Stimulated activated naive CD8-positive, alpha-beta T cell treated with anti-CD3 and anti-CD28 coated beads, Interleukin-15, Interleukin-2, amounts not matched to agents 100 ng/mL and 50 ng/mL, for 24 hours (primary cell): ENCODE data around the gene UBC.
"Not testable (repeated sequence)": the region's sequence is repeated elsewhere in the genome, so short reads cannot be mapped to it uniquely, and the experiment has no call there.

ENCODE experiments used
- H3K27ac Mint-ChIP-seq: one replicate; pipeline ENCODE4 v1.8.0; 2021; ENCODE audit warnings: mild to moderate bottlenecking, mixed read lengths
- H3K27me3 Mint-ChIP-seq: one replicate; pipeline ENCODE4 v1.8.0; 2021; ENCODE audit warnings: mixed read lengths
- H3K36me3 Mint-ChIP-seq: one replicate; pipeline ENCODE4 v1.8.0; 2021; ENCODE audit warnings: low read depth, mixed read lengths
- H3K4me1 Mint-ChIP-seq: one replicate; pipeline ENCODE4 v1.8.0; 2021; ENCODE audit warnings: low read depth, mixed read lengths
- H3K4me3 Mint-ChIP-seq: one replicate; pipeline ENCODE4 v1.8.0; 2021; ENCODE audit warnings: mild to moderate bottlenecking, mixed read lengths
- H3K9me3 Mint-ChIP-seq: one replicate; pipeline ENCODE4 v1.8.0; 2021; ENCODE audit warnings: mixed read lengths

UBC gene

DNA sequence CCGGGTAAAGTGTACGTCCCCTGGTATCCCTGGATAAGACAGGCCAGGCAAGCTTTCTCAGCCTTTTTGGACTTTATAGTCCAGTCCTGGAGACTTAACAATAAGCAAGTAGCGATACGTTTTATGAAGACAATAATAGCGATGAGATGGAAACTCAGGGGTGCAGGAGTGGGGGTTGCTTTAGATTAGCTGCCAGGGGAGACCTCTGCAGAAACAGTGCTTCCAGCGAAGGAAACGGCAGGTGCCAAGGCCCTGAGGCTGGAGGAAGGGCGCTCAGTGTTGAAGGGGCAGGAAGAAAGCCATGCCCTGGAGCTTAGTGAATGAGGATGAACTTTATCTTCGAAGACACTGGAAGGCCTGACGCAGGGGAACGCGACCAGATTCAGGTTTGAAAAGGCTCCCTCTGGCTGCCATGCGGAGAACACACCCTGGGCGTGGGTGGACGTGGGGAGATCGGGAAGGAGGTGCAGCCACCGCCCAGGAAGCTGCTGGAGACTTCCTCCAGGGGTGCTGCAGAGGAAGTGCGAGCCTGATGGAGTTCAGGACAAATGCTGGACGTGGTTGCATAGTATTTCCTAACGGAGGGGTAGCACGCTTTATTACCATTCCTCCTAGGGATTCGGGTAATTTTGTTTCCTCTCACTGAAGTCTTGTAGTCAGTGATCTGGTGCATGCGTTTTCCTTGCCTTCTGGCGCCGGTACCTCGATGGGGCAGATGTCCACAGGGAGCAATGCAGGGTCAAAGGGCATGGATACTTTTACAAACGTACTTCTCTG lies 26.1 kb upstream of the UBC start:
- no peak overlapping the region for H3K4me3 Mint-ChIP-seq
- peaks cover 12% of the 10 kb centered on the region for H3K4me1 Mint-ChIP-seq
- H3K36me3 Mint-ChIP-seq, result peaks cover 16% of the 10 kb centered on the region
- H3K27me3 Mint-ChIP-seq, result no peaks in the 10 kb centered on the region
- no peaks in the 10 kb centered on the region for H3K9me3 Mint-ChIP-seq
- H3K27ac Mint-ChIP-seq, result no peak overlapping the region

- Mint-ChIP-seq H3K36me3 (peaks cover 12% of the 10 kb centered on the region), H3K4me3 (no peak overlapping the region)
These were observed 25.6 kb upstream of the UBC start for GRCh38 chr12:124940143-124940392.

DNA sequence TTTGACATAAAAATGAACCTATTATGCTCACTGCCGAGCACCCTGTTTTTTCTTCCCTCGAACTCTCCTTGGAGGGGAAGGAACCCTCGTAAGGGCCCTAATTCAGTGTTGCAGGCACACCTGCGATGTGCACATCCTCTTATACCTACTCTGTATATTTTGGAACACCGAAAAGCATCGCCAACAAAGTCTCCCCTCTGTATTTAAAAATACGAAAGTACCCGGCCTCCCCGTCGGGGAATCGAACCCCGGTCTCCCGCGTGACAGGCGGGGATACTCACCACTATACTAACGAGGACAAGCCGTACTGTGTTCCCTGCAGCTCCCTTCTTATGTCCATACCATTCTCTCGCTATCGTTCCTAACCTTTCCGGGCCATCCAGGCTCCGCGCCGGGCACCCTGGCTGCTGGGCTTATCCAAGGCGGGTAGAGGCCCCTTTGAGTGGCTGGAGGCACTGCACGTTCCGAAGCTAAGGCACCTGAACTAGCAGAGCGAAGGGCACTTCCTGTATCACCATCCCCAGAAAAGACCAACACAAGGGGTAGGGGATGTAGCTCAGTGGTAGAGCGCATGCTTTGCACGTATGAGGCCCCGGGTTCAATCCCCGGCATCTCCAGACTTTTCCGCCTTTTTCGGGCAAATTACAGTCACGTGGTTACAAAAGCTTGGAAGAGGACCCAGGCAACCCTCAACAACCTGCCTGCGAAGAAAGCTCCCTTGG lies 25.1 kb upstream of the UBC start:
- H3K36me3 Mint-ChIP-seq, result peaks cover 8% of the 10 kb centered on the region
- H3K27me3 Mint-ChIP-seq, result no peaks in the 10 kb centered on the region
- no peak overlapping the region for H3K27ac Mint-ChIP-seq
- no peaks in the 10 kb centered on the region for H3K9me3 Mint-ChIP-seq
- H3K4me3 Mint-ChIP-seq, result no peak overlapping the region
- H3K4me1 Mint-ChIP-seq, result peaks cover 12% of the 10 kb centered on the region

More at GRCh38 chr12:124940143-124940392, 25.6 kb upstream of the UBC start:
- Mint-ChIP-seq H3K9me3 (no peaks in the 10 kb centered on the region), H3K4me1 (peaks cover 12% of the 10 kb centered on the region), H3K27ac (no peak overlapping the region), H3K27me3 (no peaks in the 10 kb centered on the region)

DNA sequence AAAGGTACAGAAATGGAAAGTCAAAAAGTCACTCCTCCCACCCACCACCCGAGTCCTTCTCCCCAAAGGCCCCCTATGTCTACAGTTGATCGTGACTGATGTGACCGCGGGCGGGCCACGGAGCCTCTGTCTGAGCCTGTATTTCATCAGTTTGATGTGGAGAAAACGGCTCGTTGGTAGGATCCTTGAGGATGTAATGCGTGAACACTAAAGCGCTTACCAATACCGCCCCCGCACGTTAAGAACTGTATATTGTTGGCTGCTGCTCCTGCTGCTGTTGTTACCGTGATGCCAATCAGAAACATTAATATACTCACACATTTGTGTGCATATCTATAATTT lies 24.6 kb upstream of the UBC start:
- H3K27ac Mint-ChIP-seq, result no peak overlapping the region
- no peaks in the 10 kb centered on the region for H3K9me3 Mint-ChIP-seq
- H3K36me3 Mint-ChIP-seq, result peaks cover 8% of the 10 kb centered on the region
- no peak overlapping the region for H3K4me3 Mint-ChIP-seq
- H3K27me3 Mint-ChIP-seq, result no peaks in the 10 kb centered on the region
- peaks cover 12% of the 10 kb centered on the region for H3K4me1 Mint-ChIP-seq

- Mint-ChIP-seq H3K4me1 (peaks cover 12% of the 10 kb centered on the region), H3K4me3 (no peak overlapping the region), H3K36me3 (peaks cover 8% of the 10 kb centered on the region), H3K9me3 (no peaks in the 10 kb centered on the region), H3K27ac (no peak overlapping the region), H3K27me3 (no peaks in the 10 kb centered on the region)
These were observed 24.1 kb upstream of the UBC start for GRCh38 chr12:124938587-124938986.

DNA sequence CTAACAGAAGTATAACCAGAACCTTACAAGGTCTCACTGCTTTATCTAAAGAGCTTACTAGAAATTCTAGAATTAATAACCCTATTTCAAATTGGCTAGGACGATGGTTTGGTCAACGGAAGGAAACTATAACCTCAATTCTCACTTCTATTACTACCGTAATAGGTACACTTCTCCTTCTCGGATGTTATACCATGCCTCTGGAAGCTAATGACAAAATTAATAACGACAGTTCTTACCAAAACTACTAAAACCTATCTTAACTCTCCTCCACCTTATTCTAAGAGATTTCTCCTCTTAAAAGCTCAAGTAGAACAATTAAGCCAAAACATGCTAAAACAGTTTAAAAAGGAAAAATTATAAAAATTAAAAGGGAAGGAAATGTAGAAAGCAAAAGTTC lies 23.7 kb upstream of the UBC start:
- Mint-ChIP-seq H3K27ac (peak overlapping the region; percentile 77), H3K9me3 (no peaks in the 10 kb centered on the region), H3K4me1 (peaks cover 12% of the 10 kb centered on the region), H3K36me3 (peaks cover 5% of the 10 kb centered on the region), H3K4me3 (no peak overlapping the region), H3K27me3 (no peaks in the 10 kb centered on the region)

GRCh38 chr12:124931528-124931927 lies 17.1 kb upstream of the UBC start:
- H3K36me3 Mint-ChIP-seq, H3K4me3 Mint-ChIP-seq, H3K27ac Mint-ChIP-seq, H3K9me3 Mint-ChIP-seq, H3K27me3 Mint-ChIP-seq: not testable (repeated sequence)
- peaks cover 37% of the 10 kb centered on the region for H3K4me1 Mint-ChIP-seq

GRCh38 chr12:124930586-124930985 lies 16.1 kb upstream of the UBC start:
- Mint-ChIP-seq H3K36me3 (peaks cover 8% of the 10 kb centered on the region), H3K27me3 (peaks cover 6% of the 10 kb centered on the region), H3K27ac (no peak overlapping the region), H3K4me3 (no peak overlapping the region), H3K9me3 (no peaks in the 10 kb centered on the region), H3K4me1 (peaks cover 37% of the 10 kb centered on the region)

GRCh38 chr12:124929649-124930419 lies 15.4 kb upstream of the UBC start:
- Mint-ChIP-seq H3K27ac (no peak overlapping the region), H3K4me3 (no peak overlapping the region), H3K36me3 (peaks cover 8% of the 10 kb centered on the region)

DNA sequence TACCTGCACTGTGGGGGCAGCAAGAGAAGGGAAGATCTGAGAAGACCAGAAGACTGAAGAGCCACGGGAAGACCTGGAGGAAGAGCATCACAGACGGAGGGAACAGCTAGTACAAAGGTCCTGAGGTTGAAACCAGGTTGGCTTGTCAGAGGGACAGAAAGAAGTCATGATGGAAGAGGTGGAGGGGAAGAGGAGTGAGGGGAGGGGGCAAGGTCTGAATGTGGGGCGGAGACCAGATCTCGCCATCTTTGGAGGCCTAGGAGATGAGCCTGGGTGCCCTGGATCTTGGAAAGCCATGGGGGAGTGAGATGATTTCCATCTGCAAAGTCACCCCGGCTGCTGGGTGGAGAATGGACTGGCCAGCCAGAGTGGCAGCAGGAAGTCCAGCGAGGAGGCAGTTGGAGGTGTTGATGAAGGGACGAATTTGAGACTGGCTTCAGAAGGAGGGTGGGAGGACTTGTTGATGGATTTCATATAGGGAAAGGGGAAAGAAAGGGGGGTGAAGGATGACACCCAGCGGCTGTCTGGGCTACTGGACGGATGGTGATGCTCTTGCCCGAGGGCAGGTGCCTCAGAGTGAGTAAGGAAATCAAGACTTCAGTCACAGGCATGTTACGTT lies 14.6 kb upstream of the UBC start:
- Mint-ChIP-seq H3K4me3 (peak overlapping the region; percentile 39), H3K27ac (peak overlapping the region; percentile 99), H3K27me3 (peaks cover 6% of the 10 kb centered on the region), H3K4me1 (peaks cover 40% of the 10 kb centered on the region), H3K9me3 (no peaks in the 10 kb centered on the region), H3K36me3 (peaks cover 8% of the 10 kb centered on the region)

More at GRCh38 chr12:124929649-124930419, 15.4 kb upstream of the UBC start:
- Mint-ChIP-seq H3K27me3 (peaks cover 6% of the 10 kb centered on the region), H3K4me1 (peaks cover 37% of the 10 kb centered on the region), H3K9me3 (no peaks in the 10 kb centered on the region)

DNA sequence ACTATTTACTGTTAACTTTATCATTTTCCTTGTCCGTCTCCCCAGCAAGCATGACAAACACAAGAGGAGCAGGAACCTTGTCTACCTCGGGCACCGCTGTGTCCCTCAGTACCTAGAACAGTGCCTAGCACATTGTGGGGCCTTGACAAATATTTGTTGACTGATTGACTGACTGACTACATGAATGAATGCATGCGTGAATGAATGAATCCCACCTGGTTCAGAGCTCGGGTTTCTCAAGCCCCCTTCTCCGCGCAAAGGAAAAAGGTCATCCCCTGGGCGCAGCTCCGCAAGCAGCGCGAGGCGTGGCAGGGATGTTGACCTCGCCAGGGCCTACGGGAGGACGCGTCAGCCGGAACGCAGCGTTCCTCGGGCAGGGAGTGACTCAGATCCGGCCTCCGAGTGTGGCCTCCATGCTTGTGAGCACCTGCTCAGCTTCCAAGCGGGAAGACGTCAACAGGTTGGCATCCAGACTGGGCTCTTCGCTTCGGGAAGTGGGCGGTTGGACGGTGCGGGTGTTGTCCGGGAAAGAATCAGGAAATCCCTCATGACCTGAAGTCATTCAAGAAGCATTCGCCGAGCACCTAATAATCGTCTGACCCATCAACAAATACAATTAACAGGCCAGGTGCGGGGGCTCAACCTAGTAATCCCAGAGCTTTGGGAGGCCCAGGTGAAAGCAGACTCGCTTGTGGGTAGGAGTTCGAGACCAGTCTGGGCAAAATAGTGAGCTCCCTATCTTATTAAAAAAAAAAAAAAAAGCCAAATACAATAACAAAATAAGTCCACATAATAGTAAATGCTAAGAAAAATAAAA lies 13.9 kb upstream of the UBC start:
- peak overlapping the region; percentile 99 for H3K27ac Mint-ChIP-seq
- peaks cover 8% of the 10 kb centered on the region for H3K36me3 Mint-ChIP-seq
- no peaks in the 10 kb centered on the region for H3K9me3 Mint-ChIP-seq
- peaks cover 42% of the 10 kb centered on the region for H3K4me1 Mint-ChIP-seq
- H3K4me3 Mint-ChIP-seq, result peak overlapping the region; percentile 89
- H3K27me3 Mint-ChIP-seq, result peaks cover 6% of the 10 kb centered on the region

- peaks cover 47% of the 10 kb centered on the region for H3K4me1 Mint-ChIP-seq
- peaks cover 8% of the 10 kb centered on the region for H3K36me3 Mint-ChIP-seq
- H3K27ac Mint-ChIP-seq, result peak overlapping the region; percentile 99
- no peaks in the 10 kb centered on the region for H3K9me3 Mint-ChIP-seq
- H3K4me3 Mint-ChIP-seq, result peak overlapping the region; percentile 89
- H3K27me3 Mint-ChIP-seq, result peaks cover 6% of the 10 kb centered on the region
These were observed 13.0 kb upstream of the UBC start for GRCh38 chr12:124927201-124928094.

DNA sequence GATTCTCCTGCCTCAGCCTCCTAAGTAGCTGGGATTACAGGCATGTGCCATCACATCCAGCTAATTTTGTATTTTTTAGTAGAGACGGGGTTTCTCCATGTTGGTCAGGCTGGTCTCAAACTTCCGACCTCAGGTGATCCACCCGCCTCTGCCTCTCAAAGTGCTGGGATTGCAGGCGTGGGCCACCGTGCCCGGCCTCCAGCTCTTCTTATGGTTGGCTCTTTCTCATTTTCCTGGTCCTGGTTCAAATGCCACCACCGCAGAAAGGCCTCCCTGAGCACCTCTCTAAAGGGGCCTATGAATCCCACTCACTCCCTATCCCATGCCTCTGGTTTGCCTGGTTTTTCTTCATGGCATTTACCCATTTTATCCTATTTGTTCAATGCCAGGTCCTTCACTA lies 11.3 kb upstream of the UBC start:
- not testable (repeated sequence) for H3K4me3 Mint-ChIP-seq, H3K27ac Mint-ChIP-seq

More for the DNA sequence above, 11.3 kb upstream of the UBC start:
- H3K9me3 Mint-ChIP-seq, result not testable (repeated sequence)
- Mint-ChIP-seq H3K4me1 (peaks cover 62% of the 10 kb centered on the region), H3K36me3 (peaks cover 12% of the 10 kb centered on the region), H3K27me3 (peaks cover 11% of the 10 kb centered on the region)
